Measurements from ENCODE around the gene ANKRD55.

DNA sequence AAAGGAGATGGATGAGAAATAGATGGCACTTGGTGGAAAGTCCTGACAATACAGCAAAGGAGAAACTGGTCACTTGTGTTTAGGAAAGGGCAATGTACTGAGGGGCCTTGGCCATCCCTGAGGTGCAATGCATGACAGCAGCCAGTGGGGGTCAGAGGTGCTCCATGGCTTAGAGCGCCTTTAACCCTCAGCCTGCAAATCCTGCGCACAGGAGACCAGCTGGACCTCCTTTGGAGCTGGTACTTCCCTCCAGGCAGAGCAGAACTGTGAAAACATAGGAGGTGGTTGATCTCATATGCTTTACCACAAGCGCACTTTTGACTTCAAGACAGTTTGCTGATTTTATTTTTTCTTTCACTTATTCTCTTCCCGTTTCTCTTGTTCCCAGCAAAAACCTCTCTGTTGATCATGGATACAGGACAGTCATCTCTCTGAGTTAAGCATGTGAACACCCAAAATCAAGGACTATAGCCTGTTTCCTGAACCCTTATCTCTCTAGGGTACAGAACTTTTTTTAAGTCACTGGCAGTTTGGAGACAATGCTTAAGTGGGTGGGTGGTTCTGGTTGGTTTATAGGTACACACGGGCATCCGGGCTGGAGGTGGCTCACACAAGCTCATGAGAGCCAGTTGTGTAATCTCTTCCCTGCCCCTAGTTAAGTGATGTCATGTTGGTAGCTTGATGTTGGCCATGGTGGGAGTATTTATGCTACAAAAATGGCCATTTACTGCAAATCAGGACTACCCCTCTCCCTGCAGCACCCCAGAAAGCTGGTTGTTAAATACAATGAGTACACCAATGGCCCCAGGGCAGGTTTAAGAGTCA is 37.6 kb upstream of the ANKRD55 start:
- TF ChIP-seq POLR2AphosphoS5 (IDR thresholded peaks at IDR 0.05; ENCODE audit: low read depth, low read length) = no peak
- no peak for TF ChIP-seq POLR2A (IDR thresholded peaks at IDR 0.05; ENCODE audit: control extremely low read depth in 1 of 2, low read depth in 2 of 2, low read length in 2 of 2)
- TF ChIP-seq, protein P1, sequence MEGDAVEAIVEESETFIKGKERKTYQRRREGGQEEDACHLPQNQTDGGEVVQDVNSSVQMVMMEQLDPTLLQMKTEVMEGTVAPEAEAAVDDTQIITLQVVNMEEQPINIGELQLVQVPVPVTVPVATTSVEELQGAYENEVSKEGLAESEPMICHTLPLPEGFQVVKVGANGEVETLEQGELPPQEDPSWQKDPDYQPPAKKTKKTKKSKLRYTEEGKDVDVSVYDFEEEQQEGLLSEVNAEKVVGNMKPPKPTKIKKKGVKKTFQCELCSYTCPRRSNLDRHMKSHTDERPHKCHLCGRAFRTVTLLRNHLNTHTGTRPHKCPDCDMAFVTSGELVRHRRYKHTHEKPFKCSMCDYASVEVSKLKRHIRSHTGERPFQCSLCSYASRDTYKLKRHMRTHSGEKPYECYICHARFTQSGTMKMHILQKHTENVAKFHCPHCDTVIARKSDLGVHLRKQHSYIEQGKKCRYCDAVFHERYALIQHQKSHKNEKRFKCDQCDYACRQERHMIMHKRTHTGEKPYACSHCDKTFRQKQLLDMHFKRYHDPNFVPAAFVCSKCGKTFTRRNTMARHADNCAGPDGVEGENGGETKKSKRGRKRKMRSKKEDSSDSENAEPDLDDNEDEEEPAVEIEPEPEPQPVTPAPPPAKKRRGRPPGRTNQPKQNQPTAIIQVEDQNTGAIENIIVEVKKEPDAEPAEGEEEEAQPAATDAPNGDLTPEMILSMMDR (IDR thresholded peaks at IDR 0.05; ENCODE audit: control extremely low read depth in 1 of 3, insufficient read depth in 1 of 3, low read depth in 1 of 3, low read length in 3 of 3) = peak; percentile 92 to 100 (median 97)
